Suprapubic skin (tissue), 4 donors: Measurements from ENCODE around the gene MAST4. TPM values are rescaled to one million over a fixed set of nuclear protein-coding genes. Genes with fewer than 3 reads are reported as not detected.

Source experiments
- DNase-seq, 2 donors: peaks; one replicate each; pipeline ENCODE4 v3.0.0-alpha.2; 2019; ENCODE audit warnings: low spot score in 2 of 2
- H3K27ac ChIP-seq: fragments of 200-600 bp; sonication (generic); one replicate; pipeline ENCODE4 v1.5.1; 2019
- H3K27me3 ChIP-seq: fragments of 200-600 bp; sonication (generic); one replicate; pipeline ENCODE4 v1.5.1; 2019
- H3K36me3 ChIP-seq: fragments of 200-600 bp; sonication (generic); one replicate; pipeline ENCODE4 v1.5.1; 2019
- H3K4me1 ChIP-seq: fragments of 200-600 bp; sonication (generic); one replicate; pipeline ENCODE4 v1.5.1; 2019
- H3K4me3 ChIP-seq: fragments of 200-600 bp; sonication (generic); one replicate; pipeline ENCODE4 v1.5.1; 2019; ENCODE audit warnings: mild to moderate bottlenecking
- H3K9me3 ChIP-seq: fragments of 200-600 bp; sonication (generic); one replicate; pipeline ENCODE4 v1.5.1; 2019
- EP300 ChIP-seq: sonication (generic); formaldehyde crosslinking; IDR thresholded peaks from one replicate; pipeline ENCODE4 v1.6.1; 2017; ENCODE audit warnings: antibody characterized with exemption
- POLR2A ChIP-seq, 2 donors: fragments of 450-650 bp; IDR thresholded peaks; one replicate each; pipeline ENCODE4 v1.6.1; 2017; ENCODE audit warnings: antibody characterized with exemption in 2 of 2, mild to moderate bottlenecking in 2 of 2, moderate library complexity in 2 of 2
- POLR2AphosphoS5 ChIP-seq, 3 donors: sonication (generic); formaldehyde crosslinking; IDR thresholded peaks; one replicate each; pipeline ENCODE4 v1.6.1; 2017; ENCODE audit warnings: antibody characterized with exemption in 3 of 3
- WGBS: methylation state at CpG from one replicate; pipeline ENCODE4 v1.1.5; 2018; 5-methylcytosine and 5-hydroxymethylcytosine counted together
- total RNA-seq, 4 donors: library from RNA; depleted of rRNA; stranded (reverse); fragments of >200 nt; gene quantifications; one replicate each; pipeline ENCODE4 v1.1.0, GENCODE V29; 2016
- TF ChIP-seq, protein P1 (sequence below), 2 donors: fragments of 200-600 bp in 1 of 2; fragments of 450-650 bp in 1 of 2; sonication (generic) in 1 of 2; IDR thresholded peaks; one replicate each; pipeline ENCODE4 v1.5.1; 2016 to 2019; ENCODE audit warnings: antibody characterized with exemption in 2 of 2, mild to moderate bottlenecking in 1 of 2, moderate library complexity in 1 of 2

The MAST4 gene
- total RNA-seq, 4 donors from 2014 or later = 79.2 to 144 (median 98.1) TPM

DNA sequence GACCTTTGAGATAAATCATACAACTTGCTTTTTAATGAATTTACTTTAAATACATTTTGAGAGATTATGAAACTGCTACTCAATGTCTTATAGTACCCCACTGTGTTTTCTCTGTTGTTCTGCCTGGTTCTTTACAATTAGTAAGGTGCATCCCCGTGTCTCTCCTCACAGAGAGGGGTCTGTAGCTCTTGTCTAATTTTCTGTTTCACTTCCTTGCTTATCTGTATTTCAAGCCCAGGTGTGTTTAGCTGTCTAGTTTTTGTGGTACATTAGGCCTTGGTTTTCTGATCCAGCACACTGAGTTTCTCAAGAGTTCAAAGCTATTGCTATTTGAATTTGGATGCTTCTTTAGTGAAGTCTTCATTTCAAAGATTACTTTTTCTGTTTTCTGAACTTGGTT, 105.1 kb downstream of the MAST4 start:
- no peak for DNase-seq
- Histone ChIP-seq H3K4me1 (no peaks in the 10 kb centered on the region), H3K9me3 (no peaks in the 10 kb centered on the region), H3K27me3 (peaks cover 3% of the 10 kb centered on the region), H3K27ac (no peak overlapping the region), H3K4me3 (no peak overlapping the region), H3K36me3 (no peaks in the 10 kb centered on the region)
- 86% methylated on average over 1 of the region's 1 CpG for WGBS
- TF ChIP-seq EP300 (no peak), POLR2A (IDR thresholded peaks at IDR 0.05) (no peak), POLR2AphosphoS5 (IDR thresholded peaks at IDR 0.05) (no peak)
- TF ChIP-seq, protein P1, sequence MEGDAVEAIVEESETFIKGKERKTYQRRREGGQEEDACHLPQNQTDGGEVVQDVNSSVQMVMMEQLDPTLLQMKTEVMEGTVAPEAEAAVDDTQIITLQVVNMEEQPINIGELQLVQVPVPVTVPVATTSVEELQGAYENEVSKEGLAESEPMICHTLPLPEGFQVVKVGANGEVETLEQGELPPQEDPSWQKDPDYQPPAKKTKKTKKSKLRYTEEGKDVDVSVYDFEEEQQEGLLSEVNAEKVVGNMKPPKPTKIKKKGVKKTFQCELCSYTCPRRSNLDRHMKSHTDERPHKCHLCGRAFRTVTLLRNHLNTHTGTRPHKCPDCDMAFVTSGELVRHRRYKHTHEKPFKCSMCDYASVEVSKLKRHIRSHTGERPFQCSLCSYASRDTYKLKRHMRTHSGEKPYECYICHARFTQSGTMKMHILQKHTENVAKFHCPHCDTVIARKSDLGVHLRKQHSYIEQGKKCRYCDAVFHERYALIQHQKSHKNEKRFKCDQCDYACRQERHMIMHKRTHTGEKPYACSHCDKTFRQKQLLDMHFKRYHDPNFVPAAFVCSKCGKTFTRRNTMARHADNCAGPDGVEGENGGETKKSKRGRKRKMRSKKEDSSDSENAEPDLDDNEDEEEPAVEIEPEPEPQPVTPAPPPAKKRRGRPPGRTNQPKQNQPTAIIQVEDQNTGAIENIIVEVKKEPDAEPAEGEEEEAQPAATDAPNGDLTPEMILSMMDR (IDR thresholded peaks at IDR 0.05) = no peak

DNA sequence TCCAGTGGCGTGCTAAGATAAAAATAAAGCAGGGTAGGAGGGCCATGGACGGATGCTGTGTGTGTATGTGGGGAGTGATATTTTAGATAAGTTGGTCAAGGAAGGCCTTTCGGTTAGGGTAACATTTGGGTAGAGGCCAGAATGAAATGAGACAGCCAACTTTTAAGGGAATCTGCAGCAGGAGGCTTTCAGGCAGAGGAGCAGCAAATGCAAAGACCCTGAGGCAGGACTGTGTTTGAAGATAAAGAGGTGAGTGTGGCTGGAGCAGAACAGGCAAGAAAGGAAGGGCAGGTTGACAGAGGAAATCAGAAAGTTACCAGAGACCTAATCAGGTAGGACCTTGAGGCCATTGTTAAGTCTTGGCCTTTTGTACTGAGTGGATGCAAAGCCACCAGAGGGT, 106.2 kb downstream of the MAST4 start:
- no peak for DNase-seq
- Histone ChIP-seq H3K4me1 (no peaks in the 10 kb centered on the region), H3K4me3 (no peak overlapping the region), H3K9me3 (no peaks in the 10 kb centered on the region), H3K27ac (no peak overlapping the region), H3K36me3 (no peaks in the 10 kb centered on the region), H3K27me3 (peaks cover 3% of the 10 kb centered on the region)
- TF ChIP-seq, protein P1 (IDR thresholded peaks at IDR 0.05) = no peak
- TF ChIP-seq EP300 (no peak), POLR2A (IDR thresholded peaks at IDR 0.05) (no peak), POLR2AphosphoS5 (IDR thresholded peaks at IDR 0.05) (no peak)
- 85% methylated on average over 3 of the region's 3 CpGs for WGBS

DNA sequence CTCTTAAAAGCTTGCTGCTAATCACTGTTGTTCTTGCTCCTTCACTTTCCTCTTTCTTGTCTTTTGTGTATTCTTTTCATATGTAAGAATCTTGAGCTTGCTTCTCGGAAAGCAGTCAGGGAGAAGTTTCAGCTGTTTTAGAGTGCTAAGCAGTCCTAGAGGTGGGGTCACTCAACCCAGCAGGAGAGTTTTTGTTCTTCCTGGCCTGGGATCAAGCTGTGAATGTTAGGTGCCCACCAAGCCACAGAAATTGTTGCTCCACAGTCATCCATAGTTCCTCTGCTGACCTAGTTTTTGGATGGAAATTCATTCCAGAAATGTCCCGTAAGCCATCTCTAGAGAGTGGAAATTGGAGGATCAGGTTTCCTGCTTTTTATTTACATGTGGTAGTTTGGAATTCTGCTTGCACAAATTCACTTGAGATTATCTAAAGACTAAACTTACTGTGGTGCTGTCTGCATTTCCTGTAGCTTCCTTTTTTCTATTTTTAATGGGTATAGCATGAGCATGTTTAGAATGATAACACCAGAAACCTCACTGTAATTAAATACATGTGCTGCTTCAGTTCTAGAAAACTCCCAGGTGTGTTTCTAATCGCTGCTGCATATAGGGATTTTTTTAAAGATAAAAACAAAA, 108.7 kb downstream of the MAST4 start:
- TF ChIP-seq EP300 (no peak), POLR2A (IDR thresholded peaks at IDR 0.05) (no peak), POLR2AphosphoS5 (IDR thresholded peaks at IDR 0.05) (no peak)
- TF ChIP-seq, protein P1 (IDR thresholded peaks at IDR 0.05) = no peak
- DNase-seq = no peak
- Histone ChIP-seq H3K9me3 (no peaks in the 10 kb centered on the region), H3K4me3 (no peak overlapping the region), H3K4me1 (no peaks in the 10 kb centered on the region), H3K36me3 (no peaks in the 10 kb centered on the region), H3K27me3 (peaks cover 3% of the 10 kb centered on the region), H3K27ac (no peak overlapping the region)
- 21% methylated on average over 3 of the region's 3 CpGs for WGBS

DNA sequence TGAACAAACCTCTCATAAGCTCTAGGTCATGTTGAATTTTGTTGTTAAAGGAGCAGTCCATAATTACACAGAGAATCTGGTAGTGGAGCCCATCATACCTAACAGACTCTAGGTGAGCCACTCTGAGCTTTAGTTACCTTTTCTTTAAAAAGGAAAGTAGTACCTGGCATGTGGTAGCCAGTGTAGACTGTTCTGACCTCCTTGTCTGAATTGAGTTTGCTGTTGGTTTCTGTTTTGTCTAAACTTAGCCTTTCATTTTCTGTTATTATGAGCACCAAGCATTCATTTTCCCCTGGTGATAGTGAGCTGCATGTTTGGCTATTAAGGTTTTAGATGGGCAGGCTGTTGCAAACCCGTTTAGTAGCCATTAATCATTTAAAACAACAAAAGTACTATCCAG, 112.2 kb downstream of the MAST4 start:
- Histone ChIP-seq H3K27ac (no peak overlapping the region), H3K9me3 (no peaks in the 10 kb centered on the region), H3K27me3 (peaks cover 1% of the 10 kb centered on the region), H3K36me3 (no peaks in the 10 kb centered on the region), H3K4me1 (no peaks in the 10 kb centered on the region), H3K4me3 (no peak overlapping the region)
- DNase-seq = no peak
- 48% methylated on average over 1 of the region's 1 CpG for WGBS
- TF ChIP-seq, protein P1 (IDR thresholded peaks at IDR 0.05) = no peak
- no peak for TF ChIP-seq POLR2AphosphoS5 (IDR thresholded peaks at IDR 0.05)
- no peak for TF ChIP-seq POLR2A (IDR thresholded peaks at IDR 0.05)
- TF ChIP-seq EP300 = no peak

DNA sequence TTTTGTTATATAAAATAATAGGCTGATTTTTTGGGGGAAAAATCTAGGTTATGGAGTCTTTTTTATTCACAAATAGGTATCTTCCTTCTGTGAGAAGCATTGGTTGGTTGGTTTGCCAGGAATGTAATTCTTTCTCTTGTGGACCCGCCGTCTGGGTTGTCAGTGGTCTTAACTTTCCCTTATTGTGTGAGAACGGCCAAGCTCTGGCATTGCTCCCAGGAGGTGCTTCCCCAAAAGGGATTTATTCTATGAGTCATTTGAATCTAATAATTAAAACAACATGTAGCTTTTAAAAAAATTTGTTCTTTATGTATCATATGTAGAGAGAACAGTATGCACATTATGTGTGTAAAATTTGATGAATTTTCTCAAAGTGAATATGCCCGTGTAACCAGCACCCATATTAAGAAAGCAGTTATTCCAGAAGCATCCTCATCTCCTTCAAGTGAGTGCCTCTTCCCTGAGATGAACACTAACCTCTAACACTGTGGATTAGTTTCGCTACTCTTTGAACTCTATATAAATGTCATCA, 114.4 kb downstream of the MAST4 start:
- H3K27me3 ChIP-seq = no peaks in the 10 kb centered on the region
- no peaks in the 10 kb centered on the region for H3K36me3 ChIP-seq
- no peak overlapping the region for H3K27ac ChIP-seq
- TF ChIP-seq POLR2A (IDR thresholded peaks at IDR 0.05) (no peak), EP300 (no peak)
- DNase-seq = no peak
- 58% methylated on average over 5 of the region's 5 CpGs for WGBS
- no peaks in the 10 kb centered on the region for H3K4me1 ChIP-seq
- no peak overlapping the region for H3K4me3 ChIP-seq
- no peaks in the 10 kb centered on the region for H3K9me3 ChIP-seq
